Muscle of leg (tissue), 11 donors: ENCODE measurements around the gene MYBPHL. TPM values are rescaled to one million over a fixed set of nuclear protein-coding genes. Genes with fewer than 3 reads are reported as not detected.

Experiments used
- DNase-seq: peaks from one replicate; pipeline ENCODE4 v3.0.0; 2013
- H3K27ac ChIP-seq: one replicate; pipeline ENCODE4 v1.5.1; 2013; ENCODE audit warnings: mild to moderate bottlenecking, low read length, control low read depth
- H3K27me3 ChIP-seq: one replicate; pipeline ENCODE4 v1.6.1; 2013; ENCODE audit warnings: low read length; ENCODE audit not compliant: control insufficient read depth, insufficient read depth
- H3K36me3 ChIP-seq: one replicate; pipeline ENCODE4 v1.6.1; 2013; ENCODE audit warnings: low read length; ENCODE audit not compliant: control insufficient read depth, insufficient read depth
- H3K4me1 ChIP-seq: one replicate; pipeline ENCODE4 v1.6.1; 2013; ENCODE audit warnings: low read length; ENCODE audit not compliant: control insufficient read depth, insufficient read depth
- H3K4me3 ChIP-seq: one replicate; pipeline ENCODE4 v1.5.1; 2013; ENCODE audit warnings: low read length, control low read depth
- H3K9me3 ChIP-seq: replicated peaks from 2 replicates; pipeline ENCODE4 v1.6.1; 2013; ENCODE audit warnings: low read depth, low read length; ENCODE audit not compliant: control insufficient read depth
- WGBS: methylation state at CpG from one replicate; pipeline ENCODE4 v1.1.5; 2013; ENCODE audit warnings: missing lambda C conversion rate; ENCODE audit not compliant: insufficient coverage; 5-methylcytosine and 5-hydroxymethylcytosine counted together
- polyA plus RNA-seq, 8 donors: library from polyadenylated mRNA; unstranded; fragments of 120-200 nt; gene quantifications; one replicate each; pipeline versions ENCODE4 v1.2.1 to v1.2.3, GENCODE V29; 2013; ENCODE audit warnings: inconsistent platforms in 1 of 8, low replicate concordance in 1 of 8; ENCODE audit not compliant: insufficient read length in 8 of 8, insufficient read depth in 1 of 8
- total RNA-seq: library from RNA; stranded (reverse); fragments of 120-200 nt; gene quantifications from one replicate; pipeline ENCODE4 v1.2.4, GENCODE V29; 2013

The MYBPHL gene
- total and polyA plus RNA-seq, 9 donors = 0.15 to 1.3 (median 0.71) TPM

GRCh38 chr1:109258481-109259466 is 48.0 kb downstream of the MYBPHL start:
- Histone ChIP-seq H3K27ac (no peak overlapping the region), H3K36me3 (no peaks in the 10 kb centered on the region), H3K4me3 (no peak overlapping the region), H3K4me1 (peaks cover 21% of the 10 kb centered on the region), H3K9me3 (no peaks in the 10 kb centered on the region), H3K27me3 (no peaks in the 10 kb centered on the region)
- no peak for DNase-seq
- WGBS = 88% methylated on average over 69 of the region's 69 CpGs

GRCh38 chr1:109257682-109258421 is 49.0 kb downstream of the MYBPHL start:
- Histone ChIP-seq H3K27me3 (no peaks in the 10 kb centered on the region), H3K36me3 (no peaks in the 10 kb centered on the region), H3K4me1 (peaks cover 30% of the 10 kb centered on the region), H3K27ac (no peak overlapping the region), H3K9me3 (no peaks in the 10 kb centered on the region), H3K4me3 (no peak overlapping the region)
- 71% methylated on average over 8 of the region's 15 CpGs for WGBS
- no peak for DNase-seq

- no peaks in the 10 kb centered on the region for H3K36me3 ChIP-seq
- no peak for DNase-seq
- H3K4me3 ChIP-seq = no peak overlapping the region
- H3K27me3 ChIP-seq = no peaks in the 10 kb centered on the region
- no peak overlapping the region for H3K27ac ChIP-seq
- H3K4me1 ChIP-seq = peaks cover 28% of the 10 kb centered on the region
- no CpG with 5 or more reads among the region's 5 CpGs for WGBS
- H3K9me3 ChIP-seq = no peaks in the 10 kb centered on the region
These were observed 49.7 kb downstream of the MYBPHL start for GRCh38 chr1:109256971-109257681.

GRCh38 chr1:109256085-109256484 is 50.7 kb downstream of the MYBPHL start:
- peaks cover 28% of the 10 kb centered on the region for H3K4me1 ChIP-seq
- no peaks in the 10 kb centered on the region for H3K27me3 ChIP-seq
- no peaks in the 10 kb centered on the region for H3K9me3 ChIP-seq
- no peak overlapping the region for H3K4me3 ChIP-seq
- no peak for DNase-seq
- no peaks in the 10 kb centered on the region for H3K36me3 ChIP-seq
- H3K27ac ChIP-seq = no peak overlapping the region
- WGBS = 71% methylated on average over 5 of the region's 7 CpGs

DNA sequence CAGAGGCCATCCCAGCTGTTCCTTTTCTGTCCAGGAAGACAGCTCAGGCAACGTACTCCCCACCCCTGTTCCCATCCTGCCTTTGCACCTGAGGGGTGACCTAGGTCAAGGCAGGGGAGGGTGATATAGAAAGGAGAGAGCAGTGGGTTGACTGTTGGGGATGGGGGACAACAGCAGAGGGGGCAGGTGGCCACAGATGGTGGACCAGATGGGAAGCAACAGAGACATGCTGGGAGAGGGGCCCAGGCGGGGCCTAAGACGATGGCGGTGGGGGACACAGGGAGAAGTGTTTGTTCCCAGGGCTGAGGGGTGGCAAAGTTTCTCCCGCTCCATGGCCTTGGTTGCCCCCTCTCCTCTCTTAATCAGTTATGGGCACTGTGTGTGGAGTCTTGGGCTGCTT is 51.1 kb downstream of the MYBPHL start:
- Histone ChIP-seq H3K36me3 (no peaks in the 10 kb centered on the region), H3K4me1 (peaks cover 28% of the 10 kb centered on the region), H3K4me3 (no peak overlapping the region), H3K27ac (no peak overlapping the region), H3K9me3 (no peaks in the 10 kb centered on the region), H3K27me3 (no peaks in the 10 kb centered on the region)
- WGBS = no CpG with 5 or more reads among the region's 5 CpGs
- DNase-seq = no peak

- no peak overlapping the region for H3K4me3 ChIP-seq
These were observed 51.6 kb downstream of the MYBPHL start for GRCh38 chr1:109255097-109255651.

DNA sequence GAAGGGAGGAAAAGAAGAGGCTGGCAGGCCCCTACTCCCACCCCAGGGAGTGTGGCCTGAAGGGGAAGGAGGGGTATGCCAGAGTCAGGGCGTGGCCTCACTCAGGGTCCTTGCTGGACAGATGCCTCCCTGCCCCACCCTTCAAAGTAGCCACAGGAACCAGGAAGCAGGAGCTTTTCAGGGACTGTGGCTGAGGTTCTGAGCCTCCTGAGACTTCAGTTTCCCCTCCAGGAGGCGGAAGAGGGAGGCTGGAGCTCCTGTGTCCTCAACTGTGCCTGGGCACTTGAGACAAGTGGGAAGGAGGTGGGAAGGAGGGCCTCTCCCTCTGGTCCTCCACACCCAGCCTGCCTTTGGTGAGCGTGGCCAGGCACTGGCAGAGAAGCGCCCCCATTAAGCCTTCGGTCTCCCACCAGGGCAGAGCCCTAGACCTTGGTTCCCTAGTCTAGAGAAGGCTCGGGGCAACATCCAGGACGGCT is 52.2 kb downstream of the MYBPHL start:
- WGBS = 49% methylated on average over 3 of the region's 7 CpGs
- Histone ChIP-seq H3K4me3 (no peak overlapping the region), H3K27ac (peak overlapping the region; percentile 90)

More at GRCh38 chr1:109255097-109255651, 51.6 kb downstream of the MYBPHL start:
- H3K36me3 ChIP-seq = no peaks in the 10 kb centered on the region
- H3K27ac ChIP-seq = no peak overlapping the region
- no peaks in the 10 kb centered on the region for H3K9me3 ChIP-seq
- peaks cover 29% of the 10 kb centered on the region for H3K4me1 ChIP-seq
- H3K27me3 ChIP-seq = peaks cover 4% of the 10 kb centered on the region
- 41% methylated on average over 14 of the region's 15 CpGs for WGBS
- DNase-seq = no peak

DNA sequence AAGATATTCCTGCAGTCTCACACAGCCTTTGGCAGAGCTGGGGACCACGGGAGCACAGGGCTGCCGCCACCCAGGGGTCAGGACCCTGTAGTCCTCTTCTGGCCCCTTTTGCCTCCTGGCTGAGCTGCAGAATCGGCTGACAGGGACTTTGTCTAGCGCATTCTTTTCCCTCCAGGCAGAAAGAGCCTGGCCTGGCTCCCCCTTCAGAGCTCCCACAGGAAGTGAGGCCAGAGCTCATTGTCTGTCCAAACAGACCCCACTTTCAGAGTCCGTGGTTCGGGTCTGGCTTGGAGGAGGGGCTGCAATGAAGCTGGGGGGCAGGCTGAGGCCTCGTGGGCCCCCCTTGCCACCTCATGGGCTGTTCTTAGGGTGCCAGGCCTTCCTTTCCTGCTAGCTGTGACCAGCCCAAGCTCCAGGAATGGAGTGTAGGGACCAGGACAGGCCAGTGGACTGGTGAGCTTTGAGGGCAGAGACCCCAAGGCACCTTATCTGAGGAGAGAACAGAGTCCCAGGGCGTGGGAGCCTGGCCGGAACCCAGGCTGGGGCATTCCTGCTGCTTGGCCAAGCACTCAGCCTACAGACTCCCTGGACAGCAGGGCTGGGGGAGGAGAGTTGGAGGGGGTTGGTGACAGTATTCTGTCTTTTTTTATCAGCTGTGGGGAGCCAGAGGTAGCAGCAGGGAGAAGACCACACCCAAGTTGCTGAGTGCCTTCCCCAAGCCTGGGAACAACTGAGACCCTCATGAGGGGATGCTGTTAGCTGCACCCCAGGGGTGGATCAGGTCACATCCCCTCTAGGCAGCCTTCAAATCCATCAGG is 52.8 kb downstream of the MYBPHL start:
- 11% methylated on average over 8 of the region's 9 CpGs for WGBS
- Histone ChIP-seq H3K4me3 (peak overlapping the region; percentile 10), H3K36me3 (no peaks in the 10 kb centered on the region), H3K9me3 (no peaks in the 10 kb centered on the region), H3K27ac (peak overlapping the region; percentile 90), H3K4me1 (peaks cover 34% of the 10 kb centered on the region), H3K27me3 (peaks cover 7% of the 10 kb centered on the region)
- DNase-seq = peak; percentile 74

More for the DNA sequence above, 52.2 kb downstream of the MYBPHL start:
- Histone ChIP-seq H3K4me1 (peaks cover 31% of the 10 kb centered on the region), H3K9me3 (no peaks in the 10 kb centered on the region), H3K27me3 (peaks cover 7% of the 10 kb centered on the region), H3K36me3 (no peaks in the 10 kb centered on the region)
- DNase-seq = no peak
